Glomerular visceral epithelial cell (primary cell): ENCODE measurements around the gene C19orf47.
"Not testable (repeated sequence)": the region's sequence is repeated elsewhere in the genome, so short reads cannot be mapped to it uniquely, and the experiment has no call there.

ENCODE experiments used
- DNase-seq: peaks from one replicate; pipeline ENCODE4 v3.0.0-alpha.2; 2016; ENCODE audit errors: extremely low spot score

The C19orf47 gene

GRCh38 chr19:40348961-40349507, 837 bp upstream of the C19orf47 start:
- peak; percentile 33 for DNase-seq

- DNase-seq, result no peak
Measured at GRCh38 chr19:40344422-40344821, 3.8 kb downstream of the C19orf47 start.

GRCh38 chr19:40342644-40343311, 5.4 kb downstream of the C19orf47 start:
- DNase-seq, result no peak

- no peak for DNase-seq
Measured at GRCh38 chr19:40341601-40342482, 6.4 kb downstream of the C19orf47 start.

- no peak for DNase-seq
Measured at GRCh38 chr19:40339018-40339728, 9.0 kb downstream of the C19orf47 start.

GRCh38 chr19:40337594-40337993, 10.6 kb downstream of the C19orf47 start:
- no peak for DNase-seq

- DNase-seq, result no peak
Measured at GRCh38 chr19:40337107-40337506, 11.1 kb downstream of the C19orf47 start.

GRCh38 chr19:40336601-40336900, 11.6 kb downstream of the C19orf47 start:
- DNase-seq, result no peak

GRCh38 chr19:40335855-40336600, 12.2 kb downstream of the C19orf47 start:
- peak; percentile 65 for DNase-seq

- DNase-seq, result no peak
Measured at GRCh38 chr19:40335101-40335500, 13.1 kb downstream of the C19orf47 start.

- DNase-seq, result not testable (repeated sequence)
Measured at GRCh38 chr19:40333083-40333482, 15.1 kb downstream of the C19orf47 start.

- no peak for DNase-seq
Measured at GRCh38 chr19:40332669-40333068, 15.5 kb downstream of the C19orf47 start.

GRCh38 chr19:40331052-40331451, 17.1 kb downstream of the C19orf47 start:
- no peak for DNase-seq

- DNase-seq, result no peak
Measured at GRCh38 chr19:40326201-40326600, 22.0 kb downstream of the C19orf47 start.

- no peak for DNase-seq
Measured at GRCh38 chr19:40323705-40324104, 24.5 kb downstream of the C19orf47 start.

- DNase-seq, result no peak
Measured at GRCh38 chr19:40322951-40323615, 25.1 kb downstream of the C19orf47 start.

GRCh38 chr19:40322271-40322610, 26.0 kb downstream of the C19orf47 start:
- no peak for DNase-seq

GRCh38 chr19:40321566-40322270, 26.5 kb downstream of the C19orf47 start:
- DNase-seq, result no peak

GRCh38 chr19:40321076-40321475, 27.1 kb downstream of the C19orf47 start:
- DNase-seq, result no peak

GRCh38 chr19:40320558-40320935, 27.6 kb downstream of the C19orf47 start:
- no peak for DNase-seq

GRCh38 chr19:40317338-40317737, 30.9 kb downstream of the C19orf47 start:
- no peak for DNase-seq
